AG09319 (cell line): ENCODE data around the gene DNAAF3.
"Not testable (repeated sequence)": the region's sequence is repeated elsewhere in the genome, so short reads cannot be mapped to it uniquely, and the experiment has no call there.

ENCODE experiments used
- DNase-seq: peaks from one replicate; pipeline ENCODE4 v3.0.0-alpha.2; 2010; ENCODE audit warnings: low read depth; ENCODE audit errors: extremely low read depth
- CTCF ChIP-seq: IDR thresholded peaks from 2 replicates; pipeline ENCODE4 v1.5.1; 2011; ENCODE audit warnings: low read depth, mild to moderate bottlenecking, inconsistent platforms, low read length, moderate library complexity

Gene DNAAF3

GRCh38 chr19:55202199-55202598 is 35.8 kb upstream of the DNAAF3 start:
- DNase-seq: not testable (repeated sequence)
- peak; percentile 6 for TF ChIP-seq CTCF

- no peak for TF ChIP-seq CTCF
- no peak for DNase-seq
Measured at GRCh38 chr19:55199620-55200204, 33.3 kb upstream of the DNAAF3 start.

GRCh38 chr19:55198651-55199050 is 32.2 kb upstream of the DNAAF3 start:
- no peak for TF ChIP-seq CTCF
- no peak for DNase-seq

GRCh38 chr19:55197528-55197927 is 31.1 kb upstream of the DNAAF3 start:
- TF ChIP-seq CTCF: no peak
- no peak for DNase-seq

GRCh38 chr19:55196803-55197202 is 30.4 kb upstream of the DNAAF3 start:
- DNase-seq: no peak

GRCh38 chr19:55193481-55193880 is 27.1 kb upstream of the DNAAF3 start:
- no peak for DNase-seq
- TF ChIP-seq CTCF: no peak

More at GRCh38 chr19:55196803-55197202, 30.4 kb upstream of the DNAAF3 start:
- no peak for TF ChIP-seq CTCF

GRCh38 chr19:55189403-55189835 is 23.0 kb upstream of the DNAAF3 start:
- peak; percentile 88 for DNase-seq
- no peak for TF ChIP-seq CTCF
